Measurements from ENCODE around the gene SLITRK4. TPM values are rescaled to one million over a fixed set of nuclear protein-coding genes. Genes with fewer than 3 reads are reported as not detected.

The SLITRK4 gene
- total and polyA plus RNA-seq, 2 of the 13 experiments (the other 11 are each of a cell fraction or from before 2014, with no cell fraction given): not detected

GRCh38 chrX:143642426-143642825 is 6.5 kb upstream of the SLITRK4 start (continued):
- TF ChIP-seq, protein P1, sequence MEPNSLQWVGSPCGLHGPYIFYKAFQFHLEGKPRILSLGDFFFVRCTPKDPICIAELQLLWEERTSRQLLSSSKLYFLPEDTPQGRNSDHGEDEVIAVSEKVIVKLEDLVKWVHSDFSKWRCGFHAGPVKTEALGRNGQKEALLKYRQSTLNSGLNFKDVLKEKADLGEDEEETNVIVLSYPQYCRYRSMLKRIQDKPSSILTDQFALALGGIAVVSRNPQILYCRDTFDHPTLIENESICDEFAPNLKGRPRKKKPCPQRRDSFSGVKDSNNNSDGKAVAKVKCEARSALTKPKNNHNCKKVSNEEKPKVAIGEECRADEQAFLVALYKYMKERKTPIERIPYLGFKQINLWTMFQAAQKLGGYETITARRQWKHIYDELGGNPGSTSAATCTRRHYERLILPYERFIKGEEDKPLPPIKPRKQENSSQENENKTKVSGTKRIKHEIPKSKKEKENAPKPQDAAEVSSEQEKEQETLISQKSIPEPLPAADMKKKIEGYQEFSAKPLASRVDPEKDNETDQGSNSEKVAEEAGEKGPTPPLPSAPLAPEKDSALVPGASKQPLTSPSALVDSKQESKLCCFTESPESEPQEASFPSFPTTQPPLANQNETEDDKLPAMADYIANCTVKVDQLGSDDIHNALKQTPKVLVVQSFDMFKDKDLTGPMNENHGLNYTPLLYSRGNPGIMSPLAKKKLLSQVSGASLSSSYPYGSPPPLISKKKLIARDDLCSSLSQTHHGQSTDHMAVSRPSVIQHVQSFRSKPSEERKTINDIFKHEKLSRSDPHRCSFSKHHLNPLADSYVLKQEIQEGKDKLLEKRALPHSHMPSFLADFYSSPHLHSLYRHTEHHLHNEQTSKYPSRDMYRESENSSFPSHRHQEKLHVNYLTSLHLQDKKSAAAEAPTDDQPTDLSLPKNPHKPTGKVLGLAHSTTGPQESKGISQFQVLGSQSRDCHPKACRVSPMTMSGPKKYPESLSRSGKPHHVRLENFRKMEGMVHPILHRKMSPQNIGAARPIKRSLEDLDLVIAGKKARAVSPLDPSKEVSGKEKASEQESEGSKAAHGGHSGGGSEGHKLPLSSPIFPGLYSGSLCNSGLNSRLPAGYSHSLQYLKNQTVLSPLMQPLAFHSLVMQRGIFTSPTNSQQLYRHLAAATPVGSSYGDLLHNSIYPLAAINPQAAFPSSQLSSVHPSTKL (CRISPR knock-in tag; IDR thresholded peaks at IDR 0.05): no peak
- TF ChIP-seq ZNF800 (CRISPR knock-in tag; IDR thresholded peaks at IDR 0.05) (no peak), ZNF274 (CRISPR knock-in tag; IDR thresholded peaks at IDR 0.05) (no peak), FOXA1 (IDR thresholded peaks at IDR 0.05) (no peak), FOXA1 (CRISPR knock-in tag; IDR thresholded peaks at IDR 0.05) (no peak)
- TF ChIP-seq, protein P2, sequence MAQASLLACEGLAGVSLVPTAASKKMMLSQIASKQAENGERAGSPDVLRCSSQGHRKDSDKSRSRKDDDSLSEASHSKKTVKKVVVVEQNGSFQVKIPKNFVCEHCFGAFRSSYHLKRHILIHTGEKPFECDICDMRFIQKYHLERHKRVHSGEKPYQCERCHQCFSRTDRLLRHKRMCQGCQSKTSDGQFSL (CRISPR knock-in tag; IDR thresholded peaks at IDR 0.05): no peak

- POLR2A ChIA-PET: no interaction called here
- WGBS (ENCODE audit: low lambda C conversion rate): 9% methylated on average over 2 of the region's 2 CpGs
- in situ Hi-C loops (cut with HindIII; ENCODE audit: extremely low pct_ligation_motif_present, low pct_unique_long_range_greater_than_20kb) (no loop called here), intact Hi-C loops (cut with micrococcal nuclease; ENCODE audit: unreplicated experiment) (no loop called here)
- CTCF ChIA-PET (ENCODE audit: low intra/inter-chr PET ratio, low total read pairs): no interaction called here
- no peaks in the 10 kb centered on the region for H3K27me3 ChIP-seq (ENCODE audit: control insufficient read depth in 1 of 2, insufficient read depth in 2 of 2, low read length in 2 of 2)
- no peak overlapping the region for H2AFZ ChIP-seq (ENCODE audit: low read length)
- no peaks in the 10 kb centered on the region for H3K4me1 ChIP-seq (ENCODE audit: insufficient read depth, low read length)
- no peaks in the 10 kb centered on the region for H3K79me2 ChIP-seq (ENCODE audit: insufficient read depth, low read length)
- H3K4me2 ChIP-seq (ENCODE audit: low read depth, low read length): no peak overlapping the region
- FAIRE-seq (no peak), DNase-seq (ENCODE audit: low spot score) (no peak), ATAC-seq (no peak)
- TF ChIP-seq ZNF672 (CRISPR knock-in tag; IDR thresholded peaks at IDR 0.05) (no peak), MIER2 (CRISPR knock-in tag; IDR thresholded peaks at IDR 0.05) (no peak), HOXA5 (CRISPR knock-in tag; IDR thresholded peaks at IDR 0.05) (no peak), ZNF260 (CRISPR knock-in tag; IDR thresholded peaks at IDR 0.05; ENCODE audit: borderline replicate concordance, low read depth) (no peak), ZNF737 (CRISPR knock-in tag; IDR thresholded peaks at IDR 0.05; ENCODE audit: borderline replicate concordance) (no peak)
- H3K9me3 ChIP-seq (ENCODE audit: low read length): peaks cover 3% of the 10 kb centered on the region; the same call in 1 of the 2 replicates
- H3K27ac ChIP-seq (ENCODE audit: extremely low read length, insufficient read depth, low read length): no peak overlapping the region
- H3K4me3 ChIP-seq (replicated peaks in 1 of 3; ENCODE audit: insufficient read depth in 1 of 3, low read depth in 2 of 3, low read length in 3 of 3): no peak overlapping the region
- no TSS peak for BruUV-seq (replicated peaks)
- H3K36me3 ChIP-seq (replicated peaks in 1 of 2; ENCODE audit: control insufficient read depth in 1 of 2, insufficient read depth in 2 of 2, low read length in 2 of 2): no peaks in the 10 kb centered on the region
- no peaks in the 10 kb centered on the region for H4K20me1 ChIP-seq (ENCODE audit: insufficient read depth, low read length)
- H3K9ac ChIP-seq (ENCODE audit: insufficient read depth, low read depth, low read length): no peak overlapping the region
Observed at GRCh38 chrX:143636831-143637230, 930 bp upstream of the SLITRK4 start.

Data from HepG2 (cell line).